Mammary epithelial cell (primary cell): ENCODE measurements around the gene GAS2L1.

Experiments used
- EZH2 ChIP-seq: IDR thresholded peaks from 2 replicates; pipeline ENCODE4 v1.6.1; 2012; ENCODE audit warnings: low read length, inconsistent platforms, borderline replicate concordance
- TF ChIP-seq, protein P1 (sequence below), 2 donors: IDR thresholded peaks in 1 of 2; conservative IDR thresholded peaks in 1 of 2; 2 replicates each; pipeline ENCODE4 v1.5.1; 2011 to 2012; ENCODE audit warnings: inconsistent platforms in 2 of 2, low read length in 2 of 2, mild to moderate bottlenecking in 2 of 2, control low read depth in 1 of 2, low read depth in 1 of 2; ENCODE audit not compliant: insufficient read depth in 1 of 2; ENCODE audit errors: extremely low read depth in 1 of 2

DNA sequence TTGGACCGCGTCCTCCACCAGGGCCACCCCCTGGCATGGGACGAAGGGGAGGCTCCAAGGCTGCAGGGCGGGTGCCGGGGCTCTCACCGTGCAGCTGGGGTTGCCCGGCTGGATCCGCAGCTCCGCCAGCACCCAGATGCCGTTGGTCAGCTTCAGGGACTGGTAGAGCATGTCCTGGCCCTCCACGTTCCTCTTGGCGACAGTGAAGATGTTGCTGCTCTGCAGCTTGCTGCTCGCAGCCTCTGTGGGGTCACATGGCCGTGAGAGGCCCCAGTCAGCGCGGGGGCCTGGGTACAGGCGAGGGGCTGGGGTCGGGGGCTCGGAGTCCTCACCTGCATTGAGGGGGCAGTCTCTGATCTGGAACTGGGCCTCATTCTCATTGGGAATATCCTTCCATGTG, 23.8 kb downstream of the GAS2L1 start:
- TF ChIP-seq, protein P1, sequence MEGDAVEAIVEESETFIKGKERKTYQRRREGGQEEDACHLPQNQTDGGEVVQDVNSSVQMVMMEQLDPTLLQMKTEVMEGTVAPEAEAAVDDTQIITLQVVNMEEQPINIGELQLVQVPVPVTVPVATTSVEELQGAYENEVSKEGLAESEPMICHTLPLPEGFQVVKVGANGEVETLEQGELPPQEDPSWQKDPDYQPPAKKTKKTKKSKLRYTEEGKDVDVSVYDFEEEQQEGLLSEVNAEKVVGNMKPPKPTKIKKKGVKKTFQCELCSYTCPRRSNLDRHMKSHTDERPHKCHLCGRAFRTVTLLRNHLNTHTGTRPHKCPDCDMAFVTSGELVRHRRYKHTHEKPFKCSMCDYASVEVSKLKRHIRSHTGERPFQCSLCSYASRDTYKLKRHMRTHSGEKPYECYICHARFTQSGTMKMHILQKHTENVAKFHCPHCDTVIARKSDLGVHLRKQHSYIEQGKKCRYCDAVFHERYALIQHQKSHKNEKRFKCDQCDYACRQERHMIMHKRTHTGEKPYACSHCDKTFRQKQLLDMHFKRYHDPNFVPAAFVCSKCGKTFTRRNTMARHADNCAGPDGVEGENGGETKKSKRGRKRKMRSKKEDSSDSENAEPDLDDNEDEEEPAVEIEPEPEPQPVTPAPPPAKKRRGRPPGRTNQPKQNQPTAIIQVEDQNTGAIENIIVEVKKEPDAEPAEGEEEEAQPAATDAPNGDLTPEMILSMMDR (conservative IDR thresholded peaks at IDR 0.05 in 1 of 2, IDR thresholded peaks at IDR 0.05 in 1 of 2; ENCODE audit: extremely low read depth in 1 of 2, insufficient read depth in 1 of 2, low read depth in 1 of 2, low read length in 2 of 2), result no peak
- TF ChIP-seq EZH2, result no peak
